ENCODE data around the gene ANKRD34A.
"Not testable (repeated sequence)": the region's sequence is repeated elsewhere in the genome, so short reads cannot be mapped to it uniquely, and the experiment has no call there.

DNA sequence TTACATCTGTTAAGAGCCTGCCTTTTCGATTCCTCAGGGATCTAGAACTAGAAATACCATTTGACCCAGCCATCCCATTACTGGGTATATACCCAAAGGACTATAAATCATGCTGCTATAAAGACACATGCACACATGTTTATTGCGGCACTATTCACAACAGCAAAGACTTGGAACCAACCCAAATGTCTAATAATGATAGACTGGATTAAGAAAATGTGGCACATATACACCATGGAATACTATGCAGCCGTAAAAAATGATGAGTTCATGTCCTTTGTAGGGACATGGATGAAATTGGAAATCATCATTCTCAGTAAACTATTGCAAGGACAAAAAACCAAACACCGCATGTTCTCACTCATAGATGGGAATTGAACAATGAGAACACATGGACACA, 44.1 kb downstream of the ANKRD34A start:
- not testable (repeated sequence) for TF ChIP-seq POLR2A (IDR thresholded peaks at IDR 0.05)
- TF ChIP-seq, protein P1, sequence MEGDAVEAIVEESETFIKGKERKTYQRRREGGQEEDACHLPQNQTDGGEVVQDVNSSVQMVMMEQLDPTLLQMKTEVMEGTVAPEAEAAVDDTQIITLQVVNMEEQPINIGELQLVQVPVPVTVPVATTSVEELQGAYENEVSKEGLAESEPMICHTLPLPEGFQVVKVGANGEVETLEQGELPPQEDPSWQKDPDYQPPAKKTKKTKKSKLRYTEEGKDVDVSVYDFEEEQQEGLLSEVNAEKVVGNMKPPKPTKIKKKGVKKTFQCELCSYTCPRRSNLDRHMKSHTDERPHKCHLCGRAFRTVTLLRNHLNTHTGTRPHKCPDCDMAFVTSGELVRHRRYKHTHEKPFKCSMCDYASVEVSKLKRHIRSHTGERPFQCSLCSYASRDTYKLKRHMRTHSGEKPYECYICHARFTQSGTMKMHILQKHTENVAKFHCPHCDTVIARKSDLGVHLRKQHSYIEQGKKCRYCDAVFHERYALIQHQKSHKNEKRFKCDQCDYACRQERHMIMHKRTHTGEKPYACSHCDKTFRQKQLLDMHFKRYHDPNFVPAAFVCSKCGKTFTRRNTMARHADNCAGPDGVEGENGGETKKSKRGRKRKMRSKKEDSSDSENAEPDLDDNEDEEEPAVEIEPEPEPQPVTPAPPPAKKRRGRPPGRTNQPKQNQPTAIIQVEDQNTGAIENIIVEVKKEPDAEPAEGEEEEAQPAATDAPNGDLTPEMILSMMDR (IDR thresholded peaks at IDR 0.05): not testable (repeated sequence)

Measured in ovary (tissue), 3 donors.